HepG2 (cell line): Measurements from ENCODE around the gene SLX4. TPM values are rescaled to one million over a fixed set of nuclear protein-coding genes. Genes with fewer than 3 reads are reported as not detected.
A peak's percentile ranks its signal among the peaks of the same experiment; 100 is the strongest.

Experiments
- BRF2 ChIP-seq: sonication (generic); formaldehyde crosslinking; IDR thresholded peaks from 2 replicates; pipeline ENCODE4 v1.8.1; 2022; ENCODE audit warnings: mild to moderate bottlenecking, missing genetic modification reagents
- EZH2 ChIP-seq: conservative IDR thresholded peaks from 2 replicates; pipeline ENCODE4 v1.6.1; 2012; ENCODE audit warnings: mild to moderate bottlenecking, low read depth, low read length, moderate library complexity
- SP2 ChIP-seq: sonication (generic); formaldehyde crosslinking; IDR thresholded peaks from 2 replicates; pipeline ENCODE4 v1.5.1; 2020; ENCODE audit warnings: mild to moderate bottlenecking, missing genetic modification reagents
- TBX3 ChIP-seq: fragments of 450-650 bp; IDR thresholded peaks from 2 replicates; pipeline ENCODE4 v1.6.1; 2017; ENCODE audit warnings: antibody characterized with exemption, mild to moderate bottlenecking, inconsistent platforms, borderline replicate concordance
- ZNF670 ChIP-seq: sonication (generic); formaldehyde crosslinking; IDR thresholded peaks from 2 replicates; pipeline ENCODE4 v1.8.0; 2022; ENCODE audit warnings: mild to moderate bottlenecking, missing genetic modification reagents, borderline replicate concordance
- ZNF75D ChIP-seq: sonication (generic); formaldehyde crosslinking; IDR thresholded peaks from 2 replicates; pipeline ENCODE4 v1.8.1; 2023; ENCODE audit warnings: missing genetic modification reagents, mild to moderate bottlenecking, borderline replicate concordance
- ZNF891 ChIP-seq: sonication (generic); formaldehyde crosslinking; IDR thresholded peaks from 2 replicates; pipeline ENCODE4 v1.5.0; 2020; ENCODE audit warnings: mild to moderate bottlenecking, missing genetic modification reagents
- polyA plus RNA-seq, 8 experiments: library from polyadenylated mRNA; depleted of rRNA in 3 of 8; stranded (reverse) in 7 of 8; unstranded in 1 of 8; fragments of >200 nt; fragmentation: Illumina TruSeq in 4 of 8; extraction: Trizol in 4 of 8; gene quantifications; 2 replicates each; pipeline versions ENCODE4 v1.2.1 to v1.2.3, GENCODE V29; 2011 to 2016; ENCODE audit warnings: low read depth in 4 of 8, missing spikeins in 1 of 8, mixed read lengths in 1 of 8; ENCODE audit not compliant: insufficient read depth in 1 of 8
- total RNA-seq, 5 experiments: library from RNA; depleted of rRNA; stranded (reverse); fragments of >200 nt; fragmentation: Illumina TruSeq; extraction: Trizol; gene quantifications; 2 replicates each; pipeline ENCODE4 v1.2.3, GENCODE V29; 2016; ENCODE audit warnings: low read depth in 1 of 5
- TF ChIP-seq, protein P1 (sequence below): sonication (generic); formaldehyde crosslinking; IDR thresholded peaks from 2 replicates; pipeline ENCODE4 v1.4.0; 2020; ENCODE audit warnings: mild to moderate bottlenecking, missing genetic modification reagents, borderline replicate concordance
- TF ChIP-seq, protein P2 (sequence below): sonication (generic); formaldehyde crosslinking; IDR thresholded peaks from 2 replicates; pipeline ENCODE4 v1.8.1; 2023; ENCODE audit warnings: mild to moderate bottlenecking, moderate library complexity, missing genetic modification reagents
- TF ChIP-seq, protein P3 (sequence below): sonication (generic); formaldehyde crosslinking; IDR thresholded peaks from 2 replicates; pipeline ENCODE4 v1.8.0; 2022; ENCODE audit warnings: mild to moderate bottlenecking, missing genetic modification reagents
- TF ChIP-seq, protein P4 (sequence below): sonication (generic); formaldehyde crosslinking; conservative IDR thresholded peaks from 2 replicates; pipeline ENCODE4 v1.8.1; 2023; ENCODE audit warnings: missing genetic modification reagents
- TF ChIP-seq, protein P5 (sequence below), 2 experiments: sonication (generic) in 1 of 2; formaldehyde crosslinking in 1 of 2; IDR thresholded peaks; 2 replicates each; pipeline versions ENCODE4 v1.4.0 to v1.6.1; 2018 to 2020; ENCODE audit warnings: missing genetic modification reagents in 2 of 2, borderline replicate concordance in 1 of 2, low read depth in 1 of 2, mild to moderate bottlenecking in 1 of 2, missing biosample characterization in 1 of 2

Gene SLX4
- total and polyA plus RNA-seq, 2 of the 13 experiments (the other 11 are each of a cell fraction or from before 2014, with no cell fraction given): 1.1 to 3.6 TPM

GRCh38 chr16:3596101-3596861, 15.1 kb downstream of the SLX4 start (continued):
- TF ChIP-seq ZNF670 (CRISPR knock-in tag) (0 out of 2 replicates have a peak, but pooled peaks have one; percentile 34), TBX3 (peak; percentile 24; the same call in 1 of the 2 replicates), ZNF891 (CRISPR knock-in tag) (0 out of 2 replicates have a peak, but pooled peaks have one; percentile 80), ZNF75D (no peak), EZH2 (no peak), SP2 (no peak), BRF2 (CRISPR knock-in tag) (0 out of 2 replicates have a peak, but pooled peaks have one; percentile 60)
- TF ChIP-seq, protein P1, sequence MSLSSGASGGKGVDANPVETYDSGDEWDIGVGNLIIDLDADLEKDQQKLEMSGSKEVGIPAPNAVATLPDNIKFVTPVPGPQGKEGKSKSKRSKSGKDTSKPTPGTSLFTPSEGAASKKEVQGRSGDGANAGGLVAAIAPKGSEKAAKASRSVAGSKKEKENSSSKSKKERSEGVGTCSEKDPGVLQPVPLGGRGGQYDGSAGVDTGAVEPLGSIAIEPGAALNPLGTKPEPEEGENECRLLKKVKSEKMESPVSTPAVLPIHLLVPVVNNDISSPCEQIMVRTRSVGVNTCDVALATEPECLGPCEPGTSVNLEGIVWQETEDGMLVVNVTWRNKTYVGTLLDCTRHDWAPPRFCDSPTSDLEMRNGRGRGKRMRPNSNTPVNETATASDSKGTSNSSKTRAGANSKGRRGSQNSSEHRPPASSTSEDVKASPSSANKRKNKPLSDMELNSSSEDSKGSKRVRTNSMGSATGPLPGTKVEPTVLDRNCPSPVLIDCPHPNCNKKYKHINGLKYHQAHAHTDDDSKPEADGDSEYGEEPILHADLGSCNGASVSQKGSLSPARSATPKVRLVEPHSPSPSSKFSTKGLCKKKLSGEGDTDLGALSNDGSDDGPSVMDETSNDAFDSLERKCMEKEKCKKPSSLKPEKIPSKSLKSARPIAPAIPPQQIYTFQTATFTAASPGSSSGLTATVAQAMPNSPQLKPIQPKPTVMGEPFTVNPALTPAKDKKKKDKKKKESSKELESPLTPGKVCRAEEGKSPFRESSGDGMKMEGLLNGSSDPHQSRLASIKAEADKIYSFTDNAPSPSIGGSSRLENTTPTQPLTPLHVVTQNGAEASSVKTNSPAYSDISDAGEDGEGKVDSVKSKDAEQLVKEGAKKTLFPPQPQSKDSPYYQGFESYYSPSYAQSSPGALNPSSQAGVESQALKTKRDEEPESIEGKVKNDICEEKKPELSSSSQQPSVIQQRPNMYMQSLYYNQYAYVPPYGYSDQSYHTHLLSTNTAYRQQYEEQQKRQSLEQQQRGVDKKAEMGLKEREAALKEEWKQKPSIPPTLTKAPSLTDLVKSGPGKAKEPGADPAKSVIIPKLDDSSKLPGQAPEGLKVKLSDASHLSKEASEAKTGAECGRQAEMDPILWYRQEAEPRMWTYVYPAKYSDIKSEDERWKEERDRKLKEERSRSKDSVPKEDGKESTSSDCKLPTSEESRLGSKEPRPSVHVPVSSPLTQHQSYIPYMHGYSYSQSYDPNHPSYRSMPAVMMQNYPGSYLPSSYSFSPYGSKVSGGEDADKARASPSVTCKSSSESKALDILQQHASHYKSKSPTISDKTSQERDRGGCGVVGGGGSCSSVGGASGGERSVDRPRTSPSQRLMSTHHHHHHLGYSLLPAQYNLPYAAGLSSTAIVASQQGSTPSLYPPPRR (CRISPR knock-in tag): peak; percentile 89
- TF ChIP-seq, protein P2, sequence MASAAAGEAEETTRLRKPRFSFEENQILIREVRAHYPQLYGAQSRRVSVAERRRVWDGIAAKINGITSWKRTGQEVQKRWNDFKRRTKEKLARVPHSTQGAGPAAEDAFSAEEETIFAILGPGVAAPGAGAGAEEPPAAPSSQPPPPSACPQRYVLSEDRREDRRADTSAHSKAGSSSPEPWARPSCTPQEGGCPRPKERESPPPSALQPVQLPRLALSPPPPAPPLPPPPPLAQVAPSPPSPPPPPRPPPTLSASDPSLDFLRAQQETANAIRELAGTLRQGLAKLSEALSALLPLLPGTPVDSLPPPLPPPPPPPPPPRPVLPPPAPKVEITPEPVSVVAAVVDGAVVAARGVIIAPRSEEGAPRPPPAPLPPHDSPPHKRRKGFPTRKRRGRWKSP (CRISPR knock-in tag): peak; percentile 65
- TF ChIP-seq, protein P3, sequence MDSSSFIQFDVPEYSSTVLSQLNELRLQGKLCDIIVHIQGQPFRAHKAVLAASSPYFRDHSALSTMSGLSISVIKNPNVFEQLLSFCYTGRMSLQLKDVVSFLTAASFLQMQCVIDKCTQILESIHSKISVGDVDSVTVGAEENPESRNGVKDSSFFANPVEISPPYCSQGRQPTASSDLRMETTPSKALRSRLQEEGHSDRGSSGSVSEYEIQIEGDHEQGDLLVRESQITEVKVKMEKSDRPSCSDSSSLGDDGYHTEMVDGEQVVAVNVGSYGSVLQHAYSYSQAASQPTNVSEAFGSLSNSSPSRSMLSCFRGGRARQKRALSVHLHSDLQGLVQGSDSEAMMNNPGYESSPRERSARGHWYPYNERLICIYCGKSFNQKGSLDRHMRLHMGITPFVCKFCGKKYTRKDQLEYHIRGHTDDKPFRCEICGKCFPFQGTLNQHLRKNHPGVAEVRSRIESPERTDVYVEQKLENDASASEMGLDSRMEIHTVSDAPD (CRISPR knock-in tag): 0 out of 2 replicates have a peak, but pooled peaks have one; percentile 31
- TF ChIP-seq, protein P4, sequence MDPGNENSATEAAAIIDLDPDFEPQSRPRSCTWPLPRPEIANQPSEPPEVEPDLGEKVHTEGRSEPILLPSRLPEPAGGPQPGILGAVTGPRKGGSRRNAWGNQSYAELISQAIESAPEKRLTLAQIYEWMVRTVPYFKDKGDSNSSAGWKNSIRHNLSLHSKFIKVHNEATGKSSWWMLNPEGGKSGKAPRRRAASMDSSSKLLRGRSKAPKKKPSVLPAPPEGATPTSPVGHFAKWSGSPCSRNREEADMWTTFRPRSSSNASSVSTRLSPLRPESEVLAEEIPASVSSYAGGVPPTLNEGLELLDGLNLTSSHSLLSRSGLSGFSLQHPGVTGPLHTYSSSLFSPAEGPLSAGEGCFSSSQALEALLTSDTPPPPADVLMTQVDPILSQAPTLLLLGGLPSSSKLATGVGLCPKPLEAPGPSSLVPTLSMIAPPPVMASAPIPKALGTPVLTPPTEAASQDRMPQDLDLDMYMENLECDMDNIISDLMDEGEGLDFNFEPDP: no peak
- TF ChIP-seq, protein P5, sequence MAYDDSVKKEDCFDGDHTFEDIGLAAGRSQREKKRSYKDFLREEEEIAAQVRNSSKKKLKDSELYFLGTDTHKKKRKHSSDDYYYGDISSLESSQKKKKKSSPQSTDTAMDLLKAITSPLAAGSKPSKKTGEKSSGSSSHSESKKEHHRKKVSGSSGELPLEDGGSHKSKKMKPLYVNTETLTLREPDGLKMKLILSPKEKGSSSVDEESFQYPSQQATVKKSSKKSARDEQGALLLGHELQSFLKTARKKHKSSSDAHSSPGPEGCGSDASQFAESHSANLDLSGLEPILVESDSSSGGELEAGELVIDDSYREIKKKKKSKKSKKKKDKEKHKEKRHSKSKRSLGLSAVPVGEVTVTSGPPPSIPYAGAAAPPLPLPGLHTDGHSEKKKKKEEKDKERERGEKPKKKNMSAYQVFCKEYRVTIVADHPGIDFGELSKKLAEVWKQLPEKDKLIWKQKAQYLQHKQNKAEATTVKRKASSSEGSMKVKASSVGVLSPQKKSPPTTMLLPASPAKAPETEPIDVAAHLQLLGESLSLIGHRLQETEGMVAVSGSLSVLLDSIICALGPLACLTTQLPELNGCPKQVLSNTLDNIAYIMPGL (CRISPR knock-in tag; IDR thresholded peaks at IDR 0.05; ENCODE audit: borderline replicate concordance in 1 of 2, low read depth in 1 of 2): no peak
